ENCODE data around the gene DIDO1. TPM values are rescaled to one million over a fixed set of nuclear protein-coding genes. Genes with fewer than 3 reads are reported as not detected.

DIDO1 gene
- total RNA-seq, 1 experiment from 2014 or later = 85.9 TPM

- no CpG with 5 or more reads among the region's 48 CpGs for WGBS (ENCODE audit: extremely low coverage, insufficient read length, low lambda C conversion rate)
These were observed 46.8 kb upstream of the DIDO1 start for GRCh38 chr20:62972845-62973745.

More at GRCh38 chr20:62972845-62973745, 46.8 kb upstream of the DIDO1 start:
- H3K14ac ChIP-seq (ENCODE audit: insufficient read depth, low read length) = no peak overlapping the region
- H3K56ac ChIP-seq (ENCODE audit: insufficient read length, low read depth, low read length) = no peak overlapping the region
- H3K9me3 ChIP-seq (ENCODE audit: control insufficient read depth, low read depth, low read length) = no peaks in the 10 kb centered on the region
- H3K9me3 Mint-ChIP-seq = peaks cover 3% of the 10 kb centered on the region in 2 experiments; a peak in 2 of 5 replicates
- peaks cover 3% of the 10 kb centered on the region for H3K23me2 ChIP-seq (ENCODE audit: insufficient read length, low read depth, low read length, poor library complexity, severe bottlenecking)
- H3K27me3 ChIP-seq (ENCODE audit: insufficient read depth, low read length) = peaks cover 7% of the 10 kb centered on the region; the same call in 1 of the 2 replicates
- H3K27ac Mint-ChIP-seq = no peak overlapping the region
- H3K79me1 ChIP-seq (ENCODE audit: insufficient read depth, low read depth, low read length, poor library complexity, severe bottlenecking) = no peaks in the 10 kb centered on the region
- peaks cover 0 to 3% (median 0%) of the 10 kb centered on the region in 3 experiments; a peak in 1 of 7 replicates for H3K36me3 Mint-ChIP-seq (ENCODE audit: insufficient read depth in 1 of 3, low read depth in 3 of 3)
- no peak overlapping the region for H3K23ac ChIP-seq (ENCODE audit: insufficient read length, low read depth, low read length)
- no peak overlapping the region for H3K9ac ChIP-seq (ENCODE audit: extremely low read depth, insufficient read length, low read length)
- no peak overlapping the region for H2BK20ac ChIP-seq (ENCODE audit: low read depth, low read length, poor library complexity, severe bottlenecking)
- H3T11ph ChIP-seq (ENCODE audit: low read length) = no peak overlapping the region
- H2BK120ac ChIP-seq (ENCODE audit: low read depth, low read length, poor library complexity, severe bottlenecking) = no peak overlapping the region
- H3K18ac ChIP-seq (ENCODE audit: insufficient read length, low read depth, low read length) = no peak overlapping the region
- H3K27ac ChIP-seq (ENCODE audit: insufficient read length, low read depth, low read length) = no peak overlapping the region
- H3K4me1 ChIP-seq (ENCODE audit: insufficient read depth, low read length) = peaks cover 6% of the 10 kb centered on the region
- H3K4me1 Mint-ChIP-seq = peaks cover 27 to 29% of the 10 kb centered on the region in 2 experiments
- no peak overlapping the region for H2AFZ ChIP-seq (ENCODE audit: low read length)
- H3K4me3 Mint-ChIP-seq = peak overlapping the region; percentile 56 to 80
- no peak for TF ChIP-seq CTCF (conservative IDR thresholded peaks at IDR 0.05)
- H4K8ac ChIP-seq (replicated peaks; ENCODE audit: insufficient read length, low read depth, low read length) = no peak overlapping the region
- H2BK12ac ChIP-seq (ENCODE audit: insufficient read length, low read depth, low read length) = no peak overlapping the region
- peak overlapping the region; percentile 27 for H3K4me2 ChIP-seq (ENCODE audit: insufficient read depth, insufficient read length, low read length)
- no peak overlapping the region for H4K5ac ChIP-seq (ENCODE audit: insufficient read length, low read depth, low read length)
- no peak overlapping the region for H2AK5ac ChIP-seq (ENCODE audit: insufficient read length, low read length)
- no peaks in the 10 kb centered on the region for H4K20me1 ChIP-seq (ENCODE audit: control insufficient read depth, insufficient read depth, insufficient read length)
- no peak overlapping the region for H2BK5ac ChIP-seq (ENCODE audit: insufficient read length, low read length)
- H2BK15ac ChIP-seq (ENCODE audit: low read depth, low read length) = no peak overlapping the region
- no peak for DNase-seq
- no peak overlapping the region for H4K91ac ChIP-seq (ENCODE audit: insufficient read length, low read depth, low read length)
- H3K27me3 Mint-ChIP-seq (ENCODE audit: low read depth) = peaks cover 59% of the 10 kb centered on the region
- no peak overlapping the region for H3K4ac ChIP-seq (ENCODE audit: low read depth, low read length)
- no peaks in the 10 kb centered on the region for H3K79me2 ChIP-seq (ENCODE audit: insufficient read depth, low read length)
